WI38 (cell line): ENCODE results near the gene EEPD1.

Experiments used
- H3K4me3 ChIP-seq: 2 replicates; pipeline ENCODE4 v1.5.1; 2011; ENCODE audit warnings: low read depth, mild to moderate bottlenecking, control low read depth, low read length
- CTCF ChIP-seq: IDR thresholded peaks from 2 replicates; pipeline ENCODE4 v1.5.1; 2012; ENCODE audit warnings: low read depth, mild to moderate bottlenecking, control low read depth, low read length

EEPD1 gene

GRCh38 chr7:36149694-36150452, 3.2 kb upstream of the EEPD1 start:
- no peak overlapping the region for H3K4me3 ChIP-seq
- TF ChIP-seq CTCF = no peak

GRCh38 chr7:36151921-36152755, 916 bp upstream of the EEPD1 start:
- no peak for TF ChIP-seq CTCF

GRCh38 chr7:36153571-36154097, 580 bp downstream of the EEPD1 start:
- TF ChIP-seq CTCF = no peak
- H3K4me3 ChIP-seq = peak overlapping the region; percentile 68

More at GRCh38 chr7:36151921-36152755, 916 bp upstream of the EEPD1 start:
- peak overlapping the region; percentile 51 for H3K4me3 ChIP-seq

- peak overlapping the region; percentile 68 for H3K4me3 ChIP-seq
- TF ChIP-seq CTCF = no peak
Measured at GRCh38 chr7:36154255-36155212, 1.5 kb downstream of the EEPD1 start.

GRCh38 chr7:36155811-36156361, 2.8 kb downstream of the EEPD1 start:
- H3K4me3 ChIP-seq = peak overlapping the region; percentile 68

More at GRCh38 chr7:36155811-36156361, 2.8 kb downstream of the EEPD1 start:
- 0 out of 2 replicates have a peak, but pooled peaks have one; percentile 8 for TF ChIP-seq CTCF
